Sciatic nerve (tissue), 2 donors: Measurements from ENCODE around the gene POTEI. TPM values are rescaled to one million over a fixed set of nuclear protein-coding genes. Genes with fewer than 3 reads are reported as not detected.
A peak's percentile ranks its signal among the peaks of the same experiment; 100 is the strongest.
"Not testable (repeated sequence)": the region's sequence is repeated elsewhere in the genome, so short reads cannot be mapped to it uniquely, and the experiment has no call there.

Experiments used
- ATAC-seq: fragments of 200-7000 bp; cut with Tn5 transposase; one replicate; pipeline ENCODE4 v1.9.1; 2020; ENCODE audit warnings: mild to moderate bottlenecking, moderate library complexity
- DNase-seq: peaks from one replicate; pipeline ENCODE4 v3.0.0-alpha.2; 2020; ENCODE audit warnings: low spot score
- intact Hi-C: fragments of 100-400 bp; cut with DNase I; formaldehyde crosslinking; loops from one replicate; pipeline ENCODE4 v1.14.2; 2022
- total RNA-seq: library from RNA; stranded (reverse); fragmentation: NEBNext Ultra II Directional; extraction: Animal tissue kit (Norgen Biotek cat#: 25700); gene quantifications from one replicate; pipeline ENCODE4 v1.2.1, GENCODE V29; 2021
- donor health status: DM: no; HTN: no; CAD: no.
- donor health status: DM: no; HTN: no; CAD: no.

Gene POTEI
- 0.27 TPM for total RNA-seq

DNA sequence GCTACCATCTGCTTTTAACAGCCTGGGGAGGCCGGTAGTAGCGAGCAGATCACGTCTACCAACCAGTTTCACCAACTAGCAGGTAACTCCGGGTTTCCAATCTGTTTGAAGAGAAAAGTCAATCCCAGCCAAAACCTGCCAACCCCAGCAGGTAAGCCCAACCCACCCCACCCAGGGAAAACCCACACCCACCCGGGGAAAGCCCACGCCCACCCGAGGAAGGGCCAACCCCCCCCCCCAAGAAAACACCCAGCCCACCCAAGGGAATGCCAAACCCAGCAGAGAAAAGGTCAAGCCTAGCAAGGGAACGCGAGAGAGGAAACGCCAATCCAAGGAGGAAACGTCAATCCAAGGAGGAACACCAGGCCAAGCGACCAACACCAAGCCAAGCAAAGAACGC, at the start of gene POTEI:
TSS of gene POTEI (minus strand) at position 101 of the 400 bp plus-strand sequence. CDS start at position 8, 93 bp downstream.
- intact Hi-C loops, ATAC-seq, DNase-seq: not testable (repeated sequence)

DNA sequence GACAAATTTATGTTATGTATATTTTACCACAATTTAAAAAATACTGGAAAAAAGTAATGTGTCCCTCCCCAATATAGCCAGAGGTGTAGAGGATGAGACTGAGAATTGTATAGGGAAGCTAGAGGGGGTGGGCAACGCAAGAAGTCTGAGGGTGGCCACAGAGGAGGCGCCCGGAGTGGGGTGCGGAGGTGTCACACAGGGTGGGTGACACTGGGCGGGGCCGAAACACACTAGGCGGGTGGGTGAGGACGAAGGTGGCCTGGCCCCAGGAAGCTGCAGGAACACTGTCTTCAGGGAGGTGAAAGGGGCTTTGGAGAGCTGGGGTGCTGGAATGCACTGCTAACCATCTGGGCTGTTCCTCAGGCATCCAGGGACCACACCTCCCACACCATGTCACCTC, 47.3 kb upstream of the POTEI start:
- DNase-seq, ATAC-seq, intact Hi-C loops: not testable (repeated sequence)

DNA sequence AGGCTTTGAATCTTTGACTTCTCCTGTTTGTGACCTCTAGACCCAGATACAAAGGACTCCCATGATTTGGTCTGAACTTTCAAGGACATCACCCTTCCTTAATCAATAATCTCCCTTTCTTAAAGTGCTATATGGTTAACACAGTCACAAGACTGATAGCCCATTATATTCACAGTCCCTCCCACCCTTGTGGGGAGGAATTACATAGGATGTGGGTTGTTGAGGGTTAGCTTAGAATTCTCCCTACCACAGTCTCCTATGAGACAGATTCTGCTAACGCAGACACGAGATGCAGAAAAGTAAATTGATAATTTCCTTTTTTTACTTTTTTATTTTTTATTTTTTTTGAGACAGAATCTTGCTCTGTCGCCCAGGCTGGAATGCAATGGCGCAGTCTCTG, 45.0 kb upstream of the POTEI start:
- intact Hi-C loops, ATAC-seq: not testable (repeated sequence)

DNA sequence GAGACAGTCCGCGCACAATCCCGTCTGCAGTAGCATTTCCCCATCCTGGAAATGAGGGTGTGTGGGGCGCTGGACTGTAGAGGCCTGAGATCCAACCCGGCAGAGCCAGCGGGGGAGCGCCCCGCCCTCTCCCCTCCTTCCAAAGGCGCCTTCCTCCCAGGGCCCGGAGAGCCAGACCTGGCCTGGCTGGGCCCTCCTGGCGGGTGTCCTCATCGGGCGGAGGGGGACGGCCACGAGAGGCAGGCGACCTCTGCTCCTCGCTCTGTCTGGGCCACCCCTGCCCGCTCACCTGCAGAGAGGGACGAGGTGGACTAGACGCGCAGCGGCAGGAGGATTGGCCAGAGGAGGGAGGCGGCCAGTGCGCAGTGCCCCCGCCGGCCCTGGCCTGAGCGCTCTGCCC, 40.3 kb upstream of the POTEI start:
- ATAC-seq = peak; percentile 35
- DNase-seq, intact Hi-C loops: not testable (repeated sequence)

More for the DNA sequence above, 45.0 kb upstream of the POTEI start:
- not testable (repeated sequence) for DNase-seq

DNA sequence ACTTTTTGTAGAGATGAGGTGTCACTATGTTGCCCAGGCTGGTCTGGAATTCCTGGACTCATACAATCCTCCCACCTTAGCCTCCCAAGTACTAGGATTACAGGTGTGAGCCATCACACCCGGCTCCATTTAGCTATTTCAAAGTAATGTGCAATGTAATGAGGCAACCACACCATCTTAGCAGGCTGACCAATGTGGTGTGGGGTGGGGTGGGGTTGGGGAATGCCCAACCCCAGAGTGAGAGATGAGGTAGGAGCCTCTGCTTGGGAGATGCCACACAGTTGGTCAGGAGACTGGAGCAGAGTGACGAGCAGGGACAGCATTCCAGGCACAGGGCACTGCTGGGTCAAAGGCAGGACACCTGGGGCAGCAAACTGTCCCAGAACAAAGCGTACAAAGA, 39.3 kb upstream of the POTEI start:
- intact Hi-C loops, DNase-seq, ATAC-seq: not testable (repeated sequence)

DNA sequence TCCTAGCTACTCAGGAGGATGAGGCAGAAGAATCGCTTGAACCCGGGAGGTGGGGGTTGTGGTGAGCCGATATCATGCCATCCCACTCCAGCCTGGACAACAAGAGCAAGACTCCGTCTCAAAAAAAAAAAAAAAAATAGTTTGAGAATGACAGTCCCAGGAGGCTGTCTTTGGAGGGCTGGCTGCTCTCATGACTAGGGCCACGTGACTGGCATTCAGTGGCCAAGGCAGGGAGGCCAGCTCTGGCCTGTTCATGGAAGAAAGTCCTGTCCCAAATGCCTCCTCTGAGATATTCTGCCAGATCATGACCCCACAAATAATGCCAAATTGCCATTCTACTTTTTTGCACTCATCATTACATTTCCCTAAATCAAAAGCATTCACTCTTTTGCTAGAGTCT, 35.9 kb upstream of the POTEI start:
- intact Hi-C loops, DNase-seq: not testable (repeated sequence)
- ATAC-seq = peak; percentile 53

DNA sequence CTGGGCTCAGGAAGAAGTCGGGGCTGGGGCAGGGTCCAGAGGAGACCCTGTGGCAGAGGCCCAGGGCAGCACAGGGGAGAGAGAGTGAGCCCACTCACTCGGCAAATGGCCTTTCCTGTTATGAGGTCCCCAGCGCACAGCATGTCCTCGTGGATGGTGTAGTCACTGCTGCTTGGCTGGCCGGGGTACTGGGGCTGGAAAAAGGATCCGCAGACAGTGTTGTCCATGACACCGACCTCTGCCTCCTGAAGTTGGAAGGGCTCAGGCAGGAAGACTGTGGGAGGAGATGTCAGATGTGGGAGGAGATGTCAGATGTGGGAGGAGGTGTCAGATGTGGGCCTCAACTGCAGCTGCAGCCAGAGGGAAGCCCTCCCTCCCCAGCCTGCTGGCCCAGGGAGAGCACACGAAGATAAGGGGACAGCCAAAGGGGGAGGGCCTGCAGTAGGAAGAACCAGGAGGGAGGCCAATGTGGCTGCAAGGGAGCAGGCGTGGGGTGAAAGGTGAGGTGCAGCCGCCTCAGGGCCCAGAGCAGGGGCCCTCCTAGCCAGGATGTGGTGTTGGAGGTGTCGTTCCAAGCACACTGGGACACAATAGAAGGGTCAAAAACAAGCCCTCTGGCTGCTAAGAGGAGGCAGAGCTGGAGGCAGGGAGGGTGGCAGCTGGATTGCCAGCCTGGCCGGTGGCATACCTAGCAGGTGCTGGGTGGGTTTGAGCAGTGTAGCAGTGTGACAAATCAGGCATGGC, 34.8 kb upstream of the POTEI start:
- not testable (repeated sequence) for DNase-seq
- peak; percentile 61 for ATAC-seq

DNA sequence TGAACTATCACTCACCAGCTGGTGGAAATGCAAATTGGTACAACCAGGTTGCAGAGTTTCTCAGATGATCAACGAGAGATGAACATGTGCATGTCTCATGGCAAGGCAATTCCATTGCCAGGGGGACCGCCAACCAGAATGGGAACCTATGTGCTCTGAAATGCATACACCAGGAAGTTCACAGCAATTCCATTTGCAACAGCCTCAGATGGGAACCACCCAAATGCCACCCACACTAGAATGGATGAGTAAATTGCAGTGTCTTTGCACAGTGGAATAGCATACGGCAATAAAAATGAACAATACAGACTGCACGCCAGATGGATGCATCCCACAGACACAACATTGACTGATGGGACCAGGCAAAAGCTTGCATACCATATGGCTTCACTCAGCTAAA, 33.7 kb upstream of the POTEI start:
- DNase-seq, ATAC-seq, intact Hi-C loops: not testable (repeated sequence)

More for the DNA sequence above, 34.8 kb upstream of the POTEI start:
- intact Hi-C loops = not testable (repeated sequence)

DNA sequence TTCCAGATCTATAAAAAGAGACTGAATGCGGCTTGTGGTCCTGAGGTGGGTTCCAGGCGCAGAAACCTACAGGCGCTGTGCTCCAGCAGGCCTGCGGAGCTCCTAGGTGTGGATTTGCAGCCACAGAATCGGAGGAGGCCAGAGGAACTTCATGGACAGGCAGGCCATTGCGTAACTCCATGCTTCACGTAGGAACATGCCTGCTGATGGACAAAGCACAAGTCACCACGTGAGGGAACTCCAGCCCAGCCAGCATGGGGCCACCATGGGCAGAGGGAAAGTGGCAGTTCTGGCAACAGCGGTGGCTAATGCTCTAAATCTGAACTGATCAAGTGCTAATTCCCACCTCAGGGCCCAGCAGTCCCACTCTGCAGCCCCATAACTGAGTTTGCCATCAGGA, 29.1 kb upstream of the POTEI start:
- ATAC-seq = not testable (repeated sequence)

DNA sequence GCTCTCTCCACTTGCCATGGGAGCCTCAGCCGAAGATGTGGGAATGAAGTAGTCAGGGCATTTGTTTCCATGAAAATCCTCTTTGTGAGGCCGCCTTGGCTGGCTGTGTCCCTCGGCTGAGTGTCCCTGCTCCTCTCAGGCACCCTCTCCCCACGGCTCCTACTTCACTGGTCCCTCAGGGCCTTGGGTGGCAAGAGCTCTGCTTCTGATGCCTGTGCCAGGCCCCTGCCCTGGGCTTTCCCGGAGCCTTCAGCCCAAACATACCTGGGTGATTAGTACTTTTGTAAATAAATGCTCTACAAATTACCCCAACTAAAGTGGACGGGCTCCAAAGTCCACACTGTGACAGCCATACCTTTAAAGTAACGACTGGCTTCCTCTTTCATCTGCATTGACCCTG, 27.5 kb upstream of the POTEI start:
- intact Hi-C loops, DNase-seq: not testable (repeated sequence)

More for the DNA sequence above, 29.1 kb upstream of the POTEI start:
- intact Hi-C loops, DNase-seq: not testable (repeated sequence)

DNA sequence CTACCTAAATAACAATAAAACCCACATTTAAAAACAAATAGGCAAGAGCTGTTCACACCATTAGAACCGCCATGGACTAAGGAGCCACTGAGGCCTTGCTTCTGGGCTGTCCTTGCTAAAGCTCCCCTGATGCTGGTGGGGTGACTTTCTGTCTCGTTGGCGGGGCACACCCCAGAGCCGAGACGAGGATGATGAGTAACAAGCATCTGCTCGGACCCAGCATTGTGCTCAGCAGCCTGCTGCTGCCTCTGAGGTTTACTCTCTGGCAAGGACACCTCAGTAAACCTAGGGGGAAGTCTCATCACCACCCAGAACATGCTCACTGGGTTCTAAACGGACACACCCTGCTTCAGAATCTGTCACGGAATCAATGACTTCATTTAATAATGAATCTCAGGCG, 22.5 kb upstream of the POTEI start:
- DNase-seq, ATAC-seq, intact Hi-C loops: not testable (repeated sequence)

More for the DNA sequence above, 27.5 kb upstream of the POTEI start:
- ATAC-seq = not testable (repeated sequence)

DNA sequence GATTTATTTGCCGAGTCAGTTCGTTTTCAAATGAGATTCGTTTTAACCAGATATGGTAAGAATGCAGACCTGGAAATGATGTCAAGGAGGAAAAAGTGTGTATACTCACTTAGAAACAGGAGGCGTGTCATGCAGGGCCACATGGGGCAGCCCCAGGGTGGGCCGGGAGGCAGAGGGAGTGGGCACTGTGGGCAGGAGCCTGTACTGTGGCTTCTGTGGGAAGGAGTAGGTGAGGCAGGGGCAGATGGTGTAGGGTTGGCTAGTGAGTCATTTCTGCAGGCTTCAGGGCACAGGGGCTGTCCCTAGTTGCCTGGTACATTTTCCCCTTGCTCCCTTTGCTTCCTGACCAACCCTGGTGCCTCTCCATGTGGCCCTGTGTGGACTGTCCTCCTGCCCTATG, 22.1 kb upstream of the POTEI start:
- ATAC-seq, intact Hi-C loops, DNase-seq: not testable (repeated sequence)

DNA sequence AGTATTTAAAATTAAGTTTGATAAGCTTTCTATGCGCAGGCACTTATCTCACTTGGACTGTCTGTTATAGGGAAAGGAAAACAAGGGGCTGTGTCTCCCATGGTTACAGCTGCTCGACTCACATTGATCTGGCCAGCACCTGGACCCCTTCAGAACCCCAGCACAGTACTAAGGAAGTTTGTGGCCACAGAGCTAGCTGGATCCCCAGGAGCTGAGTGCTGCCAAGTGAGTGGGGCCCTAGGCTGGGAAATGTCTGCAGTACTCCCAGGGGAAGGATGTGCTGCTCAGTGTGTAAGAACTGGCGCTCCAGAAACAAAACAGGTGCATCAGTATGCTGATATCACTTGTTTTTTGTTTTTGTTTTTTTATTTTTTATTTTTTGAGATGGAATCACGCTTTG, 21.1 kb upstream of the POTEI start:
- intact Hi-C loops, DNase-seq, ATAC-seq: not testable (repeated sequence)

DNA sequence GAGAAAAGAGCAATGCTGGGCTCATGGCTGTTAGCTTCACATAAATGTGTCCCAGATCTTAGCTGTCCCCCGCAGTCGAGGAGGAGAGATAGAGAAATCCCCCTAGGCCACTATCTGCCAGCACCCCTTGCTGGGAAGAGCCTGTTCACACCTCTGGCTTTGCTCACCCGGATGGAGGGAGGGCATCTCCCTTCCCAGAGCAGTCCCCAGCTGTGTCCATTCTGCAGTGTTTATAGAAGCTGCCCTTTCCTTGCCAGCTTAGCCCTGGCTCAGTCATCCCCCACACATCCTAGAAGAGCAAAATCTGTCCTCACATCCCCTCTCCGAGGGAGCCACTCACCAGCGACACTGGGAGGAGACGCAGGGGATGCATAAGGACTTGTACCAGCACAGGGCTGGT, 20.4 kb upstream of the POTEI start:
- intact Hi-C loops, ATAC-seq, DNase-seq: not testable (repeated sequence)

DNA sequence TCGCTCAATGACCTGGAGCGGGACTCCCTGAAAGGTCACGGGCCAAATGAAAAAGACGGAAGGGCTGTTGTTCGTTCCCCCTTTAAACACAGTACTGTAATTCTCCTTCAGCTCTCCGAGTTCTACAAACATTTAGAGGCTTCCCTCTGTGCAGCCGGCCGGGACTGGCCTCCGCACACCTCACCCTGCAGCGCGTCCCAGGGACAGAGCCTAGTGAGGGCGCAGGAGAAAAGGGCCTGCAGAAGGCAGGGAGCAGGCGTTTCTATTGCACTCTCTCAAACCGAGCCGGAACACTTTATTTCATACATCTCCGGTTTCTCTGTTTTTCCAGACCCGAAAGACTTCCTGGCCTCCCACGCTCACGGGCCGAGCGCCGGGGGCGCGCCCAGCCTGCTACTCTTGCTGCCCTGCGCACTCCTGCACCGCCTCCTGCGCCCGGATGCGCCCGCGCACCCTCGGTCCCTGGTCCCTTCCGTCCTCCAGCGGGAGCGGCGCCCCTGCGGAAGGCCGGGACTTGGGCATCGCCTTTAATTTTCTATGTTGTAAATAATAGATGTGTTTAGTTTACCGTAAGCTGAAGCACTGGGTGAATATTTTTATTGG, 18.3 kb upstream of the POTEI start:
- intact Hi-C loops, ATAC-seq: not testable (repeated sequence)

DNA sequence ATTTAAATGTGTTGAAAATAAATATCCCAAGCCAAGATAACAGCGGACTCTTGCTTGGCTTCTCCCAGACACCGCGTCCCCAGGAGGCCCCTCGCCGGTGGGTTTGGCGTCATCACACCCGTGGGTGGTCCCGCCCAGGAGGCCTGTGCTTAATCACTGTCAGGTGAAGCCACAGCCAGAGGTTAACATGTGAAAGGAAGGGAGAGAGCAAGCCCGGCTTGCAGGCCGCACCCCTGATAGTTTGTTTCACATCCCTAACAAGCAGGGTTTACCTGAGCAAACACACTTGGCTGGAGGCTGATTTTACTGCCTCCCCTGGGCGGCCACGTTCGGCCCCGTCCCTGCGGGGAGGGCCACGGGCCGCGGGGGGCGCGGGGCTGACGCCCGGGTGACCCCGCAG, 13.3 kb upstream of the POTEI start:
- intact Hi-C loops, DNase-seq, ATAC-seq: not testable (repeated sequence)

More for the DNA sequence above, 18.3 kb upstream of the POTEI start:
- DNase-seq = not testable (repeated sequence)

DNA sequence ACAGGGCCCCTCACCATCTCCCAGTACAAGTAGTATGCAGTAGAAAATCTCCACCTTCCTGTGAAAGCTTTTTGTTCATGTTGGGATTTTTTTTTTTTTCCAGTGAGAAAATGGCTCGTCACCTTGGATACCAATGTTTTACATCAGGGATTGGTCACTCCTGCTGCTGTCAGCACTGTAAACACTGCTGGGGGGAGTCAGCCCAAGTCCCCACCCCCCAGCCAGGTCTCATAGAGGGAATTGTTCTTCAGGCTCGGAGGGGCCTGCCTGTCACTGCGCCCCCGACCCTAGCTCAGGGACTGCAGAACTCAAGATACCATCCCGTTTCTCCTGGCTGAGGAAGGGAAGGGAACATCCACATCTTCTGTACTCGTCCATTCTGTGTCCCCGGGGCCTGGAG, 11.9 kb upstream of the POTEI start, which contains the start of gene CFC1B:
TSS of gene CFC1B (plus strand) at position 231 of the 400 bp plus-strand sequence. CDS start 263 bp downstream, outside the sequence.
- ATAC-seq, intact Hi-C loops, DNase-seq: not testable (repeated sequence)

DNA sequence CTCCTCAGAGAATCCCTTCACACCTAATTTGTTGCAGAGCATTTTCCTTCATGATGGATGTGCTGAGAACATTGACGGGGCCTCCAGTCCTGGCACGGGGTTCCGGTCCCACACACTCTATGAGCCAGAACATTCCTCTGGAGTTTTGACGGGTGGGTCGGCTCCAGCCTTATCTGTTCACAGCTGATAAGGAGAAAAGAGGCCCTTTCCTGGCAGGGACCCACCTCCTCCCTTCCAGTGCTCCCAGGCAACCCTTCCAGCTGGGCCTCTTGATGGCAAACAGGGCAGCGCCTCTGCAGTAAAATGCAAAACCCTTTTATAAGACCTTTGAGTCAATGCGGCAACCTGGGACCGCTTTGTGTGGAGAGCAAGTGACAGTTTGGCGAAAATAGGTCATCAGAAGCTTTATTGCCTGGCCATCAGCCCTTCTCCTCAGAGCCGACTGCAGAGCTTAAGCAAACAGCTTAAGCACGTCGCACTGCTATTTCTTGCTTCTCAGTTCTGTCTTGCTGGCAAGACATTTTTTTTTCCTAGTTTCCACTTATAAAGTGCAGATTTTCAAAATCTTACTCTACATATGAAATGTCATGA, 9.5 kb upstream of the POTEI start:
- ATAC-seq, intact Hi-C loops, DNase-seq: not testable (repeated sequence)

DNA sequence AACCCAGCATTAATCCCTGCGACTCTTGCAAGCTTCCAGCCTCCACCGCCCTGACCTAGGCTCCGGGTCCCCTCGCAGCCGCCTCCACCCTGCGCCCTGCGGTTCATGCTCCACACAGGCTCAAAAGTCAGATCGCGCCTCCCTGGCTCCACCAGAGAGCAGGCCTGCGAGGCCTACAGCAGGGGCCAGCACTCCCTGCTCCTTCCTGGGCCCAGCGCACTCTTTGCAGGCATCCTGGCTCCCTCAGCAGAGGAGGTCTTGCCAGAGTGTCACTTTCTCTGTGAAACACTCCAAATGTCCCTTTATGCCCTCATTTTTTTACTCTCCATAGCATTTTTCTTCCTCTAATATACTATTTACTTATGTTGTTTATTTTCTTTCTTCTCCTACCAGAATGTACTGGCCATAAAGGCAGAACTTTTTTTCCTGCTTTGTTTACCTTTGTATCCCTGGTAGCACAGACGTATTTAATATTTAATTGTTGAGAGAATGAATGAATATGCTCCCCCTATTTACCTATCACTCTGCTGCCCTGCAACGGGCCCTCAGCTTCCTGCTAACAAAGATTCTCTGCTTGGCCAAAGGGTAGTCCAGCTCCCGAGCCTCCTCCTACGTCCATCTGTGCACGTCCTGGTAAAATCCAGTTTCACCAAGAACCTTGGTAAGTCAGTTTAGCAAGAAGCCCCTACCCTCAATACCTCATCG, 2.8 kb upstream of the POTEI start:
- intact Hi-C loops, DNase-seq: not testable (repeated sequence)
- peak; percentile 42 for ATAC-seq
